Astrocyte of the cerebellum (primary cell): ENCODE results near the gene PTGFR.

Experiments used
- DNase-seq: peaks from one replicate; pipeline ENCODE4 v3.0.0-alpha.2; 2011; ENCODE audit warnings: low read depth
- H3K4me3 ChIP-seq: 2 replicates; pipeline ENCODE4 v1.5.1; 2011; ENCODE audit warnings: mild to moderate bottlenecking, low read depth, low read length, moderate library complexity
- in situ Hi-C: cut with HindIII; loops from 2 replicates; pipeline ENCODE4 v1.10.0; 2017; ENCODE audit warnings: low sequenced_read_pairs
- TF ChIP-seq, protein P1 (sequence below): IDR thresholded peaks from 2 replicates; pipeline ENCODE4 v1.5.1; 2012; ENCODE audit warnings: low read length, low read depth, moderate library complexity, mild to moderate bottlenecking; ENCODE audit errors: missing control alignments

Gene PTGFR

GRCh38 chr1:78565393-78565792, 74.6 kb downstream of the PTGFR start:
- no peak for DNase-seq
- H3K4me3 ChIP-seq = no peak overlapping the region
- in situ Hi-C loops = no loop called here
- TF ChIP-seq, protein P1, sequence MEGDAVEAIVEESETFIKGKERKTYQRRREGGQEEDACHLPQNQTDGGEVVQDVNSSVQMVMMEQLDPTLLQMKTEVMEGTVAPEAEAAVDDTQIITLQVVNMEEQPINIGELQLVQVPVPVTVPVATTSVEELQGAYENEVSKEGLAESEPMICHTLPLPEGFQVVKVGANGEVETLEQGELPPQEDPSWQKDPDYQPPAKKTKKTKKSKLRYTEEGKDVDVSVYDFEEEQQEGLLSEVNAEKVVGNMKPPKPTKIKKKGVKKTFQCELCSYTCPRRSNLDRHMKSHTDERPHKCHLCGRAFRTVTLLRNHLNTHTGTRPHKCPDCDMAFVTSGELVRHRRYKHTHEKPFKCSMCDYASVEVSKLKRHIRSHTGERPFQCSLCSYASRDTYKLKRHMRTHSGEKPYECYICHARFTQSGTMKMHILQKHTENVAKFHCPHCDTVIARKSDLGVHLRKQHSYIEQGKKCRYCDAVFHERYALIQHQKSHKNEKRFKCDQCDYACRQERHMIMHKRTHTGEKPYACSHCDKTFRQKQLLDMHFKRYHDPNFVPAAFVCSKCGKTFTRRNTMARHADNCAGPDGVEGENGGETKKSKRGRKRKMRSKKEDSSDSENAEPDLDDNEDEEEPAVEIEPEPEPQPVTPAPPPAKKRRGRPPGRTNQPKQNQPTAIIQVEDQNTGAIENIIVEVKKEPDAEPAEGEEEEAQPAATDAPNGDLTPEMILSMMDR = no peak

- in situ Hi-C loops = no loop called here
These were observed 79.8 kb downstream of the PTGFR start for GRCh38 chr1:78570539-78570938.

GRCh38 chr1:78577257-78578100, 86.7 kb downstream of the PTGFR start:
- in situ Hi-C loops = no loop called here
- no peak for DNase-seq
- H3K4me3 ChIP-seq = no peak overlapping the region
- TF ChIP-seq, protein P1 = no peak

More at GRCh38 chr1:78570539-78570938, 79.8 kb downstream of the PTGFR start:
- no peak for DNase-seq
- H3K4me3 ChIP-seq = no peak overlapping the region
- TF ChIP-seq, protein P1 = no peak

DNA sequence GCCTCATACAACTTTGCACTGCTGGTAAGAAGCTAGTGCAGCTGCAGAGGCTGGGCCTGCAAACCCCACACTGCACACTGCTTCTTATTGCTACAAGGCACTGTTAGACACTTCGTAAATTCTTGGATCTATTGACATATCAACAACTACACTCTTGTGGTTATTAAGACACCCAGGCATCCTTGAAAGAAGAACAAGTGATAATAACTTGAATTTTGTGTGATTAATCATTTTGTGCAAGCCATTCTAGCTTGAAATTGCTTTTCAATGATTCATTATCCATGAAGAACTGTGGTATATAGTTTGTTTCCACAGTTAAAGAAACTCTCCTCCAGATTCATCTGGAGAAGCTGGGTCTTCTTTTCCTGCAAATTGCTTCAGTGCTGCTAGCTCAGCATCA, 95.8 kb downstream of the PTGFR start:
- H3K4me3 ChIP-seq = no peak overlapping the region
- TF ChIP-seq, protein P1 = no peak
- in situ Hi-C loops = no loop called here
- DNase-seq = peak; percentile 4

- in situ Hi-C loops = no loop called here
- TF ChIP-seq, protein P1 = no peak
- H3K4me3 ChIP-seq = no peak overlapping the region
- DNase-seq = no peak
These were observed 96.4 kb downstream of the PTGFR start for GRCh38 chr1:78587211-78587610.
